A673 (cell line): Measurements from ENCODE around the gene HSPD1.

Experiments
- EZH2 ChIP-seq: fragments of 200-600 bp; sonication (generic); IDR thresholded peaks from 2 replicates; pipeline ENCODE4 v1.6.1; 2017; ENCODE audit warnings: borderline replicate concordance, low read depth, mild to moderate bottlenecking, mixed read lengths, antibody characterized with exemption, low read length; ENCODE audit not compliant: poor library complexity, severe bottlenecking
- TF ChIP-seq, protein P1 (sequence below): fragments of 300-800, 200-600 bp; sonication (generic); conservative IDR thresholded peaks from 2 replicates; pipeline ENCODE4 v1.5.1; 2017; ENCODE audit warnings: low read depth, mild to moderate bottlenecking, antibody characterized with exemption, low read length, moderate library complexity, mixed read lengths

DNA sequence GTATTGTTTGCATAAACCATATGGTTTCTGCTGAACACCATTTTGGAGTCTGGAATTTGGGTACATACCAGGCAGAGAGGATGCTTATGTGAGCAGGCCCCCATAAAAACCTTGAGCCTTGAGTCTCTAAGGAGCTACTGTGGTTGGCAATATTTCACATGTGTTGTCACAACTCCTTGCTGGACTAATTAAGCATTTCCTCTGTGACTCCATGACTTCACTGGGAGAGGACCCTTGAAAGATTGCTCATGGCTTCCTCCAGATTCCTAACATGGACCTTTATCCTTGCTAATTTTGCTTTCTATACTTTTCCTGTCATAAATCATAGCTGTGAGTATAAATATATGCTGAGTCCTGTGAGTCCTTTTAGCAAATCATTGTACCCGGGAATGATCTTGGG lies 53.9 kb downstream of the HSPD1 start:
- TF ChIP-seq, protein P1, sequence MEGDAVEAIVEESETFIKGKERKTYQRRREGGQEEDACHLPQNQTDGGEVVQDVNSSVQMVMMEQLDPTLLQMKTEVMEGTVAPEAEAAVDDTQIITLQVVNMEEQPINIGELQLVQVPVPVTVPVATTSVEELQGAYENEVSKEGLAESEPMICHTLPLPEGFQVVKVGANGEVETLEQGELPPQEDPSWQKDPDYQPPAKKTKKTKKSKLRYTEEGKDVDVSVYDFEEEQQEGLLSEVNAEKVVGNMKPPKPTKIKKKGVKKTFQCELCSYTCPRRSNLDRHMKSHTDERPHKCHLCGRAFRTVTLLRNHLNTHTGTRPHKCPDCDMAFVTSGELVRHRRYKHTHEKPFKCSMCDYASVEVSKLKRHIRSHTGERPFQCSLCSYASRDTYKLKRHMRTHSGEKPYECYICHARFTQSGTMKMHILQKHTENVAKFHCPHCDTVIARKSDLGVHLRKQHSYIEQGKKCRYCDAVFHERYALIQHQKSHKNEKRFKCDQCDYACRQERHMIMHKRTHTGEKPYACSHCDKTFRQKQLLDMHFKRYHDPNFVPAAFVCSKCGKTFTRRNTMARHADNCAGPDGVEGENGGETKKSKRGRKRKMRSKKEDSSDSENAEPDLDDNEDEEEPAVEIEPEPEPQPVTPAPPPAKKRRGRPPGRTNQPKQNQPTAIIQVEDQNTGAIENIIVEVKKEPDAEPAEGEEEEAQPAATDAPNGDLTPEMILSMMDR: no peak
- TF ChIP-seq EZH2: no peak
